ENCODE results near the gene SLC12A6.
A peak's percentile ranks its signal among the peaks of the same experiment; 100 is the strongest.
"Not testable (repeated sequence)": the region's sequence is repeated elsewhere in the genome, so short reads cannot be mapped to it uniquely, and the experiment has no call there.

SLC12A6 gene

GRCh38 chr15:34337557-34338306 lies at the start of gene SLC12A6:
SLC12A6 (minus strand) TSS chr15:34337781; CDS start chr15:34336680, 1,101 bp downstream.
- FAIRE-seq, result peak; percentile 78

GRCh38 chr15:34381829-34382521 lies 44.4 kb upstream of the SLC12A6 start:
- FAIRE-seq, result not testable (repeated sequence)

GRCh38 chr15:34380491-34380890 lies 42.9 kb upstream of the SLC12A6 start:
- not testable (repeated sequence) for FAIRE-seq

- no peak for FAIRE-seq
Observed at GRCh38 chr15:34376856-34377255, 39.3 kb upstream of the SLC12A6 start.

GRCh38 chr15:34375541-34375940 lies 38.0 kb upstream of the SLC12A6 start:
- FAIRE-seq, result not testable (repeated sequence)

GRCh38 chr15:34374816-34375215 lies 37.2 kb upstream of the SLC12A6 start:
- FAIRE-seq, result no peak

- FAIRE-seq, result no peak
Observed at GRCh38 chr15:34373951-34374350, 36.4 kb upstream of the SLC12A6 start.

- no peak for FAIRE-seq
Observed at GRCh38 chr15:34370643-34371042, 33.1 kb upstream of the SLC12A6 start.

GRCh38 chr15:34370129-34370528 lies 32.5 kb upstream of the SLC12A6 start:
- FAIRE-seq, result no peak

- no peak for FAIRE-seq
Observed at GRCh38 chr15:34367101-34368081, 29.8 kb upstream of the SLC12A6 start, which contains the start of gene LPCAT4. LPCAT4 (minus strand) TSS chr15:34367196; CDS start chr15:34367100, 96 bp downstream.

- FAIRE-seq, result no peak
Observed at GRCh38 chr15:34366271-34367065, 28.9 kb upstream of the SLC12A6 start.

- FAIRE-seq, result no peak
Observed at GRCh38 chr15:34365836-34366235, 28.3 kb upstream of the SLC12A6 start.

- no peak for FAIRE-seq
Observed at GRCh38 chr15:34365091-34365825, 27.7 kb upstream of the SLC12A6 start.

- FAIRE-seq, result no peak
Observed at GRCh38 chr15:34364041-34364440, 26.5 kb upstream of the SLC12A6 start.

- no peak for FAIRE-seq
Observed at GRCh38 chr15:34362047-34362773, 24.6 kb upstream of the SLC12A6 start.

- no peak for FAIRE-seq
Observed at GRCh38 chr15:34361278-34361677, 23.7 kb upstream of the SLC12A6 start.

GRCh38 chr15:34360298-34360697 lies 22.7 kb upstream of the SLC12A6 start:
- no peak for FAIRE-seq

GRCh38 chr15:34359416-34359815 lies 21.8 kb upstream of the SLC12A6 start:
- FAIRE-seq, result no peak

- no peak for FAIRE-seq
Observed at GRCh38 chr15:34358948-34359347, 21.4 kb upstream of the SLC12A6 start.

GRCh38 chr15:34358367-34358766 lies 20.8 kb upstream of the SLC12A6 start:
- no peak for FAIRE-seq

GRCh38 chr15:34357653-34358052 lies 20.1 kb upstream of the SLC12A6 start:
- no peak for FAIRE-seq

All from G401.6 (cell line).